Hepatocyte (in vitro differentiated cells): ENCODE measurements around the gene TMEM168. TPM values are rescaled to one million over a fixed set of nuclear protein-coding genes. Genes with fewer than 3 reads are reported as not detected.

Experiments
- DNase-seq: peaks from one replicate; pipeline ENCODE4 v3.0.0-alpha.2; 2016; ENCODE audit warnings: low spot score
- H2AFZ ChIP-seq: fragments of 200-600 bp; sonication (generic); 2 replicates; pipeline ENCODE4 v1.6.0; 2016; ENCODE audit warnings: antibody characterized with exemption, mild to moderate bottlenecking
- H3K27ac ChIP-seq: fragments of 200-600 bp; sonication (generic); 2 replicates; pipeline ENCODE4 v1.5.1; 2016; ENCODE audit warnings: mild to moderate bottlenecking
- H3K27me3 ChIP-seq: fragments of 200-600 bp; sonication (generic); 2 replicates; pipeline ENCODE4 v1.6.1; 2016
- H3K36me3 ChIP-seq: fragments of 200-600 bp; sonication (generic); replicated peaks from 2 replicates; pipeline ENCODE4 v1.5.1; 2016; ENCODE audit warnings: low read depth; ENCODE audit not compliant: insufficient read depth
- H3K4me1 ChIP-seq: fragments of 200-600 bp; sonication (generic); 2 replicates; pipeline ENCODE4 v1.5.1; 2016; ENCODE audit warnings: mild to moderate bottlenecking, moderate library complexity; ENCODE audit not compliant: insufficient read depth
- H3K4me2 ChIP-seq: fragments of 200-600 bp; sonication (generic); 2 replicates; pipeline ENCODE4 v1.6.0; 2016
- H3K4me3 ChIP-seq: fragments of 200-600 bp; sonication (generic); 2 replicates; pipeline ENCODE4 v1.5.1; 2016; ENCODE audit warnings: mild to moderate bottlenecking
- H3K79me2 ChIP-seq: fragments of 200-600 bp; sonication (generic); 2 replicates; pipeline ENCODE4 v1.6.0; 2017; ENCODE audit warnings: mild to moderate bottlenecking
- H3K9me2 ChIP-seq: fragments of 200-600 bp; sonication (generic); replicated peaks from 2 replicates; pipeline ENCODE4 v1.6.0; 2017; ENCODE audit warnings: mild to moderate bottlenecking; ENCODE audit not compliant: insufficient read depth
- H3K9me3 ChIP-seq: fragments of 200-600 bp; sonication (generic); 2 replicates; pipeline ENCODE4 v1.5.1; 2016; ENCODE audit warnings: low read depth, mild to moderate bottlenecking
- H4K20me1 ChIP-seq: fragments of 200-600 bp; sonication (generic); 2 replicates; pipeline ENCODE4 v1.6.0; 2016; ENCODE audit warnings: mild to moderate bottlenecking; ENCODE audit not compliant: insufficient read depth, poor library complexity, severe bottlenecking
- EZH2 ChIP-seq: fragments of 200-600 bp; sonication (generic); IDR thresholded peaks from 2 replicates; pipeline ENCODE4 v1.6.1; 2016; ENCODE audit warnings: antibody characterized with exemption, mild to moderate bottlenecking, borderline replicate concordance
- EZH2phosphoT487 ChIP-seq: fragments of 200-600 bp; sonication (generic); IDR thresholded peaks from one replicate; pipeline ENCODE4 v1.6.1; 2018; ENCODE audit warnings: antibody characterized with exemption, mild to moderate bottlenecking, low read depth, moderate library complexity; ENCODE audit not compliant: unreplicated experiment, severe bottlenecking
- WGBS: methylation state at CpG from one replicate; pipeline ENCODE4 v1.1.6; 2016; ENCODE audit warnings: low lambda C conversion rate; ENCODE audit errors: missing lambda C conversion rate; 5-methylcytosine and 5-hydroxymethylcytosine counted together
- polyA plus RNA-seq: library from polyadenylated mRNA; unstranded; fragments of >200 nt; fragmentation: Nextera tagmentation; extraction: Ambion mirVana; gene quantifications from 2 replicates; pipeline ENCODE4 v1.2.1, GENCODE V29; 2016
- total RNA-seq: library from RNA; depleted of rRNA; stranded (reverse); fragments of >200 nt; gene quantifications from 2 replicates; pipeline ENCODE4 v1.2.3, GENCODE V29; 2014
- TF ChIP-seq, protein P1 (sequence below): fragments of 200-600 bp; sonication (generic); IDR thresholded peaks from 2 replicates; pipeline ENCODE4 v1.5.1; 2016; ENCODE audit warnings: antibody characterized with exemption, mild to moderate bottlenecking; ENCODE audit not compliant: poor library complexity

Gene TMEM168
- total and polyA plus RNA-seq, 2 experiments from 2014 or later, result 18.3 to 25.3 TPM

DNA sequence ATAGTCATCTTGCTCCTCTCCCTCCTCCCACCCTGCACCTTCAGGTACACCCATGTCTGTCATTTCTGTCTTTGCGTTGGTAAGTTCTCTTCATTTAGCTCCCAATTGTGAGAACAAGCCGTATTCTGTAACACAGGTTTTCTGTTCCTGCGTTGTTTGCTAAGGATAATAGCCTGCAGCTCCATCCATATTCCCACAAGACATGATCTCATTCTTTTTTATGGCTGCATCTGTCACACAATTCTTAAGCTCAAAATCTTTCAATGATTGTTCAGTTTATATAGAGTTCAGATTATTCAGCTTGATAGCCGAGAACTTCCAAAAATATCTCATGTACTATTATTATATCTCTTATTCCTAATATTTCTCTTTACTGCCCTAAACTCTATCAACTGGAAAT, 16.0 kb upstream of the TMEM168 start:
- Histone ChIP-seq H2AFZ (no peak overlapping the region), H3K79me2 (no peaks in the 10 kb centered on the region), H3K4me2 (no peak overlapping the region), H4K20me1 (no peaks in the 10 kb centered on the region), H3K4me3 (no peak overlapping the region), H3K36me3 (no peaks in the 10 kb centered on the region), H3K27me3 (no peaks in the 10 kb centered on the region), H3K27ac (no peak overlapping the region), H3K9me3 (no peaks in the 10 kb centered on the region), H3K4me1 (no peaks in the 10 kb centered on the region), H3K9me2 (no peaks in the 10 kb centered on the region)
- DNase-seq, result no peak
- WGBS, result 69% methylated on average over 4 of the region's 4 CpGs
- TF ChIP-seq, protein P1, sequence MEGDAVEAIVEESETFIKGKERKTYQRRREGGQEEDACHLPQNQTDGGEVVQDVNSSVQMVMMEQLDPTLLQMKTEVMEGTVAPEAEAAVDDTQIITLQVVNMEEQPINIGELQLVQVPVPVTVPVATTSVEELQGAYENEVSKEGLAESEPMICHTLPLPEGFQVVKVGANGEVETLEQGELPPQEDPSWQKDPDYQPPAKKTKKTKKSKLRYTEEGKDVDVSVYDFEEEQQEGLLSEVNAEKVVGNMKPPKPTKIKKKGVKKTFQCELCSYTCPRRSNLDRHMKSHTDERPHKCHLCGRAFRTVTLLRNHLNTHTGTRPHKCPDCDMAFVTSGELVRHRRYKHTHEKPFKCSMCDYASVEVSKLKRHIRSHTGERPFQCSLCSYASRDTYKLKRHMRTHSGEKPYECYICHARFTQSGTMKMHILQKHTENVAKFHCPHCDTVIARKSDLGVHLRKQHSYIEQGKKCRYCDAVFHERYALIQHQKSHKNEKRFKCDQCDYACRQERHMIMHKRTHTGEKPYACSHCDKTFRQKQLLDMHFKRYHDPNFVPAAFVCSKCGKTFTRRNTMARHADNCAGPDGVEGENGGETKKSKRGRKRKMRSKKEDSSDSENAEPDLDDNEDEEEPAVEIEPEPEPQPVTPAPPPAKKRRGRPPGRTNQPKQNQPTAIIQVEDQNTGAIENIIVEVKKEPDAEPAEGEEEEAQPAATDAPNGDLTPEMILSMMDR, result no peak
- TF ChIP-seq EZH2phosphoT487 (no peak), EZH2 (no peak)

DNA sequence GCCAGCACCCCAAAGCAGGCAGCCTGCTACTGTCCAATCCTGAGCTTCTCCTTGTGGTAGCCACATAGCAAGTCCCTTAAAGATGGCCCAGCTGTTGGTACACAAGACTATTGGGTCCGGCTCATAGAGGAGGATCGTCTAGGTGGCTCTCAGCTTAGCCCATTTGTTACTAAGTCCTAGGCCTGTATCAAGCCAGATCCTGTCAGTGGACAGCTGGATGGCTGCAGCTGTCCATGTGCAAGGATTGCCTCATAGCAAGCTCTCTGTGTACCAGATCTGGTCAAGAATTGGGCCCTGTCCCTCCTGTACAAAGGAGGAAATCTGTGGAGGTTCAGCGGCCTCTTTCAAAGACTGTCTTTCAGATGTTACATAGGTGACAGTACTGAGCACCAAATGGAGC, 12.2 kb upstream of the TMEM168 start:
- no peak overlapping the region for H3K4me2 ChIP-seq
- no peak overlapping the region for H3K4me3 ChIP-seq
- H3K36me3 ChIP-seq, result no peaks in the 10 kb centered on the region
- H3K9me2 ChIP-seq, result no peaks in the 10 kb centered on the region
- H3K27me3 ChIP-seq, result no peaks in the 10 kb centered on the region
- H3K4me1 ChIP-seq, result no peaks in the 10 kb centered on the region
- H3K27ac ChIP-seq, result no peak overlapping the region
- no peaks in the 10 kb centered on the region for H3K79me2 ChIP-seq
- no peaks in the 10 kb centered on the region for H3K9me3 ChIP-seq
- DNase-seq, result no peak
- TF ChIP-seq EZH2phosphoT487 (no peak), EZH2 (no peak)
- TF ChIP-seq, protein P1, result no peak
- H2AFZ ChIP-seq, result no peak overlapping the region
- no peaks in the 10 kb centered on the region for H4K20me1 ChIP-seq
- 100% methylated on average over 3 of the region's 3 CpGs for WGBS

DNA sequence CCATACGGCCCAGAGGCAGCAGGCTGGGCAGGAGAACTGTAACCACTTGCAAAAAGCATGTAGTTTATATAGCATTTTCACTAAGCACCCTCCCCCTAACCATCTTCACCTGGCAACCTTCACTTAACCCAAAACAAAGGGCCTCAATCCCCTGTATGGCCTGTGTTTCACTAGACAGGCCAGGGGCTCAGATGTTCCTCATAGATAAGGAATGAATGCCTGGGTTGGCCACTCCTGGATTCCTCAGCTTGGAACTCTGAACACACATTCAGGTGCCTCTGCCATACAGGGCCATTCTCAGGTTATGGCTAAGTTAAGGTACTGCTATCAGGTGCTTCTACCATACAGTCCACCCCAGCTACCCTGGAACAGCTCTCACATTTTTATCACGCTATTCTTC, 10.3 kb upstream of the TMEM168 start:
- no peaks in the 10 kb centered on the region for H3K27me3 ChIP-seq
- peak overlapping the region; percentile 47 for H3K27ac ChIP-seq
- no peaks in the 10 kb centered on the region for H3K79me2 ChIP-seq
- no peaks in the 10 kb centered on the region for H3K36me3 ChIP-seq
- no peak for DNase-seq
- WGBS, result 69% methylated on average over 2 of the region's 2 CpGs
- no peak overlapping the region for H3K4me2 ChIP-seq
- H3K4me3 ChIP-seq, result no peak overlapping the region
- TF ChIP-seq, protein P1, result no peak
- no peak for TF ChIP-seq EZH2
- no peak for TF ChIP-seq EZH2phosphoT487
- H2AFZ ChIP-seq, result no peak overlapping the region
- H3K4me1 ChIP-seq, result no peaks in the 10 kb centered on the region
- no peaks in the 10 kb centered on the region for H3K9me2 ChIP-seq
- no peaks in the 10 kb centered on the region for H3K9me3 ChIP-seq
- no peaks in the 10 kb centered on the region for H4K20me1 ChIP-seq
